HFFc6 (cell line): Measurements from ENCODE around the gene ACAD11. TPM values are rescaled to one million over a fixed set of nuclear protein-coding genes. Genes with fewer than 3 reads are reported as not detected.

Experiments used
- DNase-seq: peaks from one replicate; pipeline ENCODE4 v3.0.0-alpha.2; 2018
- H3K27ac Mint-ChIP-seq: 2 replicates; pipeline ENCODE4 v1.8.0; 2020; ENCODE audit warnings: mild to moderate bottlenecking, mixed read lengths
- H3K27me3 Mint-ChIP-seq: 2 replicates; pipeline ENCODE4 v1.8.0; 2021; ENCODE audit warnings: mild to moderate bottlenecking, moderate library complexity, mixed read lengths; ENCODE audit not compliant: insufficient read depth
- H3K36me3 Mint-ChIP-seq: 2 replicates; pipeline ENCODE4 v1.8.0; 2021; ENCODE audit warnings: low read depth, mixed read lengths
- H3K4me1 Mint-ChIP-seq: 2 replicates; pipeline ENCODE4 v1.8.0; 2020; ENCODE audit warnings: low read depth, mixed read lengths
- H3K4me3 Mint-ChIP-seq: 2 replicates; pipeline ENCODE4 v1.8.0; 2020; ENCODE audit warnings: mild to moderate bottlenecking, moderate library complexity, mixed read lengths
- H3K9me3 Mint-ChIP-seq: 2 replicates; pipeline ENCODE4 v1.8.0; 2020; ENCODE audit warnings: mild to moderate bottlenecking, mixed read lengths
- CTCF ChIP-seq: fragments of 200-600 bp; sonication (generic); IDR thresholded peaks from 2 replicates; pipeline ENCODE4 v1.5.0; 2021; ENCODE audit warnings: antibody characterized with exemption, mild to moderate bottlenecking
- total RNA-seq, 6 experiments: library from RNA; stranded (reverse); fragmentation: NEBNext Ultra II Directional; extraction: Animal tissue kit (Norgen Biotek cat#: 25700); gene quantifications; 2 replicates in 1 of 6; 3 replicates in 5 of 6; pipeline ENCODE4 v1.2.3, GENCODE V29; 2021

ACAD11 gene
- total RNA-seq, 6 experiments from 2014 or later: 13.3 to 18.5 (median 13.8) TPM

GRCh38 chr3:132629928-132630327 is 29.7 kb downstream of the ACAD11 start:
- H3K4me3 Mint-ChIP-seq: peak overlapping the region; percentile 72
- peak; percentile 72 for DNase-seq
- no peaks in the 10 kb centered on the region; the same call in 1 of the 2 replicates for H3K27me3 Mint-ChIP-seq
- no peaks in the 10 kb centered on the region for H3K9me3 Mint-ChIP-seq
- H3K36me3 Mint-ChIP-seq: peaks cover 31% of the 10 kb centered on the region
- peaks cover 40% of the 10 kb centered on the region for H3K4me1 Mint-ChIP-seq
- TF ChIP-seq CTCF: no peak
- H3K27ac Mint-ChIP-seq: peak overlapping the region; percentile 91

DNA sequence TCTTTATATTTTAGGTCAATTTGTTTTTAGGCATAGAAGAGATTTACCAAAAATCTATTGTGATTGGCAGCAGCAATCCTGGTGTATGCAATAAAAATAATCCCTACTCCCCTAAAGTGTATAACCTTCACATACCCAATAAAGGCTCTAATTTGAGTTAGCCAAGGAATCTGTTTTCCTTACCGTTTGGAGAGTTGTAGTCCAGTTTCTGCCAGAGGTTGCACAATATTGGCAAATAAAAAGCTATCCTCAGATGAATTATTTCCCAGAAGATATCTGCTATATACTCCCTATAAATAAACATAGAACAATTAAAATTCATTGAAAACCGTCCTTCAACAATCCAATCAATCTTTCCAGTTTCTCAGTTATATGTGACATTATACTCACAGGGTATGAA is 31.5 kb downstream of the ACAD11 start:
- Mint-ChIP-seq H3K27ac (no peak overlapping the region), H3K36me3 (peaks cover 32% of the 10 kb centered on the region), H3K4me3 (no peak overlapping the region), H3K4me1 (peaks cover 47% of the 10 kb centered on the region), H3K27me3 (no peaks in the 10 kb centered on the region), H3K9me3 (no peaks in the 10 kb centered on the region)
- DNase-seq: no peak
- no peak for TF ChIP-seq CTCF

GRCh38 chr3:132626955-132627354 is 32.7 kb downstream of the ACAD11 start:
- Mint-ChIP-seq H3K27ac (no peak overlapping the region; the same call in 1 of the 2 replicates), H3K36me3 (peaks cover 27% of the 10 kb centered on the region), H3K27me3 (no peaks in the 10 kb centered on the region), H3K9me3 (no peaks in the 10 kb centered on the region), H3K4me3 (no peak overlapping the region), H3K4me1 (peaks cover 59% of the 10 kb centered on the region)
- TF ChIP-seq CTCF: no peak
- DNase-seq: no peak

DNA sequence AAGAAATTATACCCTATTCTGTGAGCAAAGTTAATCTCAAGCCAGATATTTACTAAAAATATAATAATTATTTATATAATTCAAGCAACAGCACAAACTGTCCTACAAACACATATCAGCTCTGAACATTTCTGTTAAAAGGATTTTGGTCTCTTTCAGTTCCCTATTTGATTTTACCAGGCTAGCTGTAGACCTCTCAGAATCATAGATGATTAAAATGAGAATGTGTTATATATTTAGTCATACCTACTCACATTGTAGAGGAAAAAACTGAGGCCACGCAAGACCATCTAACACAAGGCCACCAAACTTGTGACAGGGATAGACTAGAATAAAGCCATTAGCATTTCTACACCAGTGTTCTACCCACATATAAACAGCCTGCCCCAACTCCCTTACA is 34.0 kb downstream of the ACAD11 start:
- Mint-ChIP-seq H3K27me3 (no peaks in the 10 kb centered on the region), H3K9me3 (peaks cover 6% of the 10 kb centered on the region), H3K4me3 (no peak overlapping the region), H3K36me3 (peaks cover 37% of the 10 kb centered on the region), H3K4me1 (peaks cover 70% of the 10 kb centered on the region), H3K27ac (peak overlapping the region; percentile 34; the same call in 1 of the 2 replicates)
- no peak for DNase-seq
- no peak for TF ChIP-seq CTCF

DNA sequence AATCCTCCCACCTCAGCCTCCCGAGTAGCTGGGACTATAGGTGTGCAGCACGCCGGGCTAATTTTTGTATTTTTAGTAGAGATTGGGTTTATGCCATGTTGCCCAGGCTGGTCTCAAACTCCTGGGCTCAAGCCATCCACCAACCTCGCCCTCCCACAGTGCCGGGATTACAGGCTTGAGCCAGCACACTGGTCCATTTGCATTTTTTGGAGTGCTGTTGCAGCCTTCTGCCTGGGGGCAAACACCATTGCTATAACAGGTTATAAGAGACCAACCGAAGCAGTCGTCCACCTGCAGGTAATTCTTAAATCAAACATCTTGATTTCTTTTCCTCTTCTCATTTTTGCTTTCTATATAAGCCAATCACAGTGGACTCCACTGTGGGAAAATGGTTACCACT is 34.8 kb downstream of the ACAD11 start:
- no peak for DNase-seq
- peaks cover 44% of the 10 kb centered on the region for H3K36me3 Mint-ChIP-seq
- H3K9me3 Mint-ChIP-seq: peaks cover 9% of the 10 kb centered on the region
- peaks cover 70% of the 10 kb centered on the region for H3K4me1 Mint-ChIP-seq
- H3K27ac Mint-ChIP-seq: no peak overlapping the region
- H3K27me3 Mint-ChIP-seq: no peaks in the 10 kb centered on the region
- TF ChIP-seq CTCF: no peak
- no peak overlapping the region for H3K4me3 Mint-ChIP-seq

DNA sequence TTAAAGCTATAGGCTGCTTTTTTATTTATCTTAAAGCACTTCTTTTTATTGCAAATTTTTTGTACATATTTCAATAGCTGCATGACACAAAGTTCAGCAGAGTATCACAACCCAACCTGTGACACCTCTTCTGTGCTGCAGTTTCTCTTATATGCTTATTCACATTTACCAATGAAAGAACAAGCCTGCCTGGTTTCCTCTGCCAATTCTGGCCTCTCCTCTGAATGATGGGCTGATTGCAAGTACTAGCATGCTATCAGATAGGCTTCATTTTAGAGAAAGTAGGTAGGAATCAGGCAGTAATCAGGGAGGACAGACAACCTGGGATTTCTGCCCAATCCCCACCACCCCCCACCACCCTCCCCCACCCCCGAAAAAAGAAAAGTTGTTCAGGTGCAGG is 36.0 kb downstream of the ACAD11 start:
- peaks cover 65% of the 10 kb centered on the region for H3K4me1 Mint-ChIP-seq
- no peak for TF ChIP-seq CTCF
- peaks cover 9% of the 10 kb centered on the region for H3K9me3 Mint-ChIP-seq
- H3K27me3 Mint-ChIP-seq: no peaks in the 10 kb centered on the region
- H3K4me3 Mint-ChIP-seq: no peak overlapping the region
- DNase-seq: no peak
- H3K27ac Mint-ChIP-seq: no peak overlapping the region
- H3K36me3 Mint-ChIP-seq: peaks cover 42% of the 10 kb centered on the region
